ENCODE data around the gene ZSCAN5A.
"Not testable (repeated sequence)": the region's sequence is repeated elsewhere in the genome, so short reads cannot be mapped to it uniquely, and the experiment has no call there.

Gene ZSCAN5A

GRCh38 chr19:56315077-56315828 is 614 bp upstream of the ZSCAN5A start:
- FAIRE-seq (peak; percentile 81), DNase-seq (ENCODE audit: low spot score) (peak; percentile 95)

GRCh38 chr19:56314018-56314380 is 640 bp downstream of the ZSCAN5A start:
- FAIRE-seq (no peak), DNase-seq (ENCODE audit: low spot score) (no peak)

GRCh38 chr19:56312787-56313657 is 1.6 kb downstream of the ZSCAN5A start:
- no peak for DNase-seq (ENCODE audit: low spot score)
- no peak for FAIRE-seq

GRCh38 chr19:56312342-56312741 is 2.3 kb downstream of the ZSCAN5A start:
- no peak for FAIRE-seq
- no peak for DNase-seq (ENCODE audit: low spot score)

GRCh38 chr19:56310462-56310861 is 4.2 kb downstream of the ZSCAN5A start:
- DNase-seq (ENCODE audit: low spot score): no peak
- FAIRE-seq: no peak

GRCh38 chr19:56309511-56310185 is 5.0 kb downstream of the ZSCAN5A start:
- DNase-seq (ENCODE audit: low spot score) (peak; percentile 66), FAIRE-seq (no peak)

- FAIRE-seq (no peak), DNase-seq (ENCODE audit: low spot score) (no peak)
Observed at GRCh38 chr19:56308792-56309191, 5.8 kb downstream of the ZSCAN5A start.

- DNase-seq (ENCODE audit: low spot score); FAIRE-seq: not testable (repeated sequence)
Observed at GRCh38 chr19:56307062-56307461, 7.6 kb downstream of the ZSCAN5A start.

GRCh38 chr19:56306016-56306415 is 8.6 kb downstream of the ZSCAN5A start:
- FAIRE-seq: no peak
- no peak for DNase-seq (ENCODE audit: low spot score)

- FAIRE-seq: no peak
Observed at GRCh38 chr19:56304243-56304642, 10.4 kb downstream of the ZSCAN5A start.

GRCh38 chr19:56301886-56302620 is 12.6 kb downstream of the ZSCAN5A start:
- FAIRE-seq (no peak), DNase-seq (ENCODE audit: low spot score) (no peak)

More at GRCh38 chr19:56304243-56304642, 10.4 kb downstream of the ZSCAN5A start:
- DNase-seq (ENCODE audit: low spot score): no peak

- DNase-seq (ENCODE audit: low spot score) (no peak), FAIRE-seq (no peak)
Observed at GRCh38 chr19:56301155-56301554, 13.5 kb downstream of the ZSCAN5A start.

GRCh38 chr19:56299688-56300087 is 15.0 kb downstream of the ZSCAN5A start:
- no peak for FAIRE-seq
- no peak for DNase-seq (ENCODE audit: low spot score)

GRCh38 chr19:56297010-56297409 is 17.6 kb downstream of the ZSCAN5A start:
- DNase-seq (ENCODE audit: low spot score) (no peak), FAIRE-seq (no peak)

- no peak for FAIRE-seq
- DNase-seq (ENCODE audit: low spot score): no peak
Observed at GRCh38 chr19:56295531-56296455, 18.8 kb downstream of the ZSCAN5A start.

GRCh38 chr19:56294549-56294948 is 20.1 kb downstream of the ZSCAN5A start:
- DNase-seq (ENCODE audit: low spot score): peak; percentile 61
- FAIRE-seq: peak; percentile 74

GRCh38 chr19:56291867-56292266 is 22.8 kb downstream of the ZSCAN5A start:
- no peak for FAIRE-seq

GRCh38 chr19:56290104-56290503 is 24.5 kb downstream of the ZSCAN5A start:
- FAIRE-seq: no peak
- DNase-seq (ENCODE audit: low spot score): no peak

More at GRCh38 chr19:56291867-56292266, 22.8 kb downstream of the ZSCAN5A start:
- DNase-seq (ENCODE audit: low spot score): no peak

GRCh38 chr19:56284746-56285145 is 29.9 kb downstream of the ZSCAN5A start:
- no peak for DNase-seq (ENCODE audit: low spot score)
- FAIRE-seq: no peak

GRCh38 chr19:56282809-56283208 is 31.8 kb downstream of the ZSCAN5A start:
- FAIRE-seq: no peak
- no peak for DNase-seq (ENCODE audit: low spot score)
